SU-DHL-6 (cell line): Measurements from ENCODE around the gene DPP6.
"Not testable (repeated sequence)": the region's sequence is repeated elsewhere in the genome, so short reads cannot be mapped to it uniquely, and the experiment has no call there.

Source experiments
- H2AFZ ChIP-seq: fragments of 200-600 bp; sonication (generic); 2 replicates; pipeline ENCODE4 v1.6.1; 2014; ENCODE audit warnings: low read depth, mild to moderate bottlenecking, moderate library complexity, mixed read lengths, antibody characterized with exemption, low read length; ENCODE audit not compliant: severe bottlenecking
- H3F3A ChIP-seq: fragments of 200-600 bp; shearing (Covaris generic); 2 replicates; pipeline ENCODE4 v1.6.0; 2016; ENCODE audit warnings: antibody characterized with exemption, mild to moderate bottlenecking; ENCODE audit not compliant: insufficient read depth
- H3K27ac ChIP-seq: fragments of 200-600 bp; sonication (generic); 2 replicates; pipeline ENCODE4 v1.5.1; 2016; ENCODE audit warnings: low read depth, mild to moderate bottlenecking, low read length, moderate library complexity, mixed read lengths
- H3K27me3 ChIP-seq: fragments of 200-600 bp; sonication (generic), shearing (Covaris generic); 2 replicates; pipeline ENCODE4 v1.6.0; 2014; ENCODE audit warnings: mild to moderate bottlenecking, low read length
- H3K36me3 ChIP-seq: fragments of 200-600 bp; sonication (generic); 2 replicates; pipeline ENCODE4 v1.6.1; 2014; ENCODE audit warnings: mild to moderate bottlenecking, low read length, mixed read lengths
- H3K4me2 ChIP-seq: fragments of 300-600, 200-600 bp; shearing (Covaris generic), sonication (generic); 2 replicates; pipeline ENCODE4 v1.6.0; 2014; ENCODE audit warnings: low read length, low read depth, mild to moderate bottlenecking; ENCODE audit not compliant: poor library complexity, severe bottlenecking
- H3K4me3 ChIP-seq: fragments of 200-600 bp; sonication (generic); 2 replicates; pipeline ENCODE4 v1.5.1; 2014; ENCODE audit warnings: antibody characterized with exemption, low read length, mild to moderate bottlenecking, mixed read lengths; ENCODE audit not compliant: insufficient read depth, poor library complexity, severe bottlenecking
- H3K79me2 ChIP-seq: fragments of 200-600 bp; sonication (generic); 2 replicates; pipeline ENCODE4 v1.6.1; 2014; ENCODE audit warnings: mild to moderate bottlenecking, low read length, moderate library complexity; ENCODE audit not compliant: insufficient read depth
- H3K9ac ChIP-seq: fragments of 200-600 bp; sonication (generic); 2 replicates; pipeline ENCODE4 v1.7.0; 2014; ENCODE audit warnings: mild to moderate bottlenecking, low read length
- H3K9me2 ChIP-seq: fragments of 200-600 bp; sonication (generic); replicated peaks from 2 replicates; pipeline ENCODE4 v1.6.1; 2014; ENCODE audit warnings: low read length; ENCODE audit not compliant: insufficient read depth
- H3K9me3 ChIP-seq: fragments of 200-600 bp; sonication (generic); 2 replicates; pipeline ENCODE4 v1.6.1; 2014; ENCODE audit warnings: low read length, mixed read lengths; ENCODE audit not compliant: insufficient read depth
- H4K20me1 ChIP-seq: fragments of 200-600 bp; sonication (generic); 2 replicates; pipeline ENCODE4 v1.6.1; 2014; ENCODE audit warnings: low read depth, mild to moderate bottlenecking, antibody characterized with exemption, low read length, moderate library complexity, mixed read lengths

Gene DPP6

DNA sequence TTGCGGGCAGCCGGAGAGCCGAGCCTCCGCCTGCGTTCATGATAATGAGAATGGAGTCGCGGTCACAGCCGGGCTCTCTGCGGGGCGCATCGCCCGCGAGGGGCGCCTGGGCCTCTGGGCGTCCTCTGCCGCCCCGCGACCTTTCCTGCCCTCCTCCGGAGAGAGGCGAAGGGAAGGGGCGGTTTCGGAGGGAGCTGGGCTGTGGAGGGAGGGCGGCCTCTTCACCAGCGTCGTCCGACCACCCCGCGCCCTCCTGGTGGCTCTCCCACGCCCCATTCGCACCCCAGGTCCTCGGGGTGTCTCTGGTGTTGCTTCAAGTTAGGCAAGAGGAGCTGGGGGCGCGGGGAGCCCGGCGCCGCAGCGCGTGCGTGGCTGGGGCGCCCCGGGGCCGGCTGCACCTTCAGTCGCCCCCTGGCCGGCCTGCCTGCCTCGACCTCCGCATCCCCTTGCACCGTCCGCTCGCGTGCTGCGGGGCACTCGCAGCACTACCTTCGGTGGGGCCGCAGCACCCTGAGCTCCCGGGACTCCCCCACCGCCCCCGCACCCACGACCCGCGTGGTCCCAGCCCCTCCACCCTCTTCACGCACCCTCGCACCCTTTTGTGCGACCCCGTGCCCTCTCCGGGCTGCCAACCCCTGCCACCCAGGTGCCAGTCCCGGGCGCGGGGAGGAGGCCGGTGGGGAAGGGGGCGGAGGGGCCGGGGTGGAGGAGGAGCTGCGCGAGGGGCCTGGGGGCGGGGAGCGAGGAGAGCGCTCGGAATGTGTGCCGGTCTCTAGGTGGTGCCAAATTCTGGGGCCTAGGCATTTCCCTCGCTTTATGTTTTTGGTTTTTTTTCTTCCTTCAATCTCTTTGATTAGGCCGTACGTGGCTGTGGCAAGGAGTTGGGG is at the start of gene DPP6:
Gene DPP6, plus strand, starts transcription at position 756 of the 887 bp plus-strand sequence.
- H2AFZ ChIP-seq, H3K9me2 ChIP-seq, H3K79me2 ChIP-seq, H3K9me3 ChIP-seq, H3K4me2 ChIP-seq, H3K27ac ChIP-seq, H3K9ac ChIP-seq, H3K27me3 ChIP-seq, H3F3A ChIP-seq, H4K20me1 ChIP-seq, H3K4me3 ChIP-seq, H3K36me3 ChIP-seq: not testable (repeated sequence)

DNA sequence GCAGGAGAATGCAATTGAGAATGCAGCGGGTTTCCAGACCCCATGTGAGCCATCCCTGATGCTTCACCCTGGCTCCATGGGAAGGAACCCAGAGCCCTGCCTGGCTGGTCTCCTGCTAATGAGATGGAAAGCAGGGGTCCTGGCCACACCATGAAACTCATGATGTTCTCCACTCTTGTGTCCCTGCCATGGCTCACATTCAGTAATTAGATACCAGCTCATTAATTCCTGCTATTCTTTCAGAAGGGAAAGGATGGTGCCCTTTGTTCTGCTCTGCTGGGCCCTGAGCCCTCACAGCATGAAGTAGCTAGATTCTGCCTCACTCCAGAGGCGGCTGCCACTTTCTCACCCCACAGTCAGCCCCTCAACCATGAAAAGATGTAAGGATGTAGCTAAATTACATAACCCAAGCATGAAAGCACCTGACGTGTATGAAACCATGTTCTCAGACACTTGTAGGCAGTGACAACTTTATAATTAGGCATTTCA is 42.7 kb upstream of the DPP6 start:
- not testable (repeated sequence) for H4K20me1 ChIP-seq, H3K9me2 ChIP-seq, H3K4me3 ChIP-seq, H3K9me3 ChIP-seq, H2AFZ ChIP-seq, H3K4me2 ChIP-seq, H3K27me3 ChIP-seq, H3K36me3 ChIP-seq, H3K9ac ChIP-seq, H3K27ac ChIP-seq, H3K79me2 ChIP-seq, H3F3A ChIP-seq

DNA sequence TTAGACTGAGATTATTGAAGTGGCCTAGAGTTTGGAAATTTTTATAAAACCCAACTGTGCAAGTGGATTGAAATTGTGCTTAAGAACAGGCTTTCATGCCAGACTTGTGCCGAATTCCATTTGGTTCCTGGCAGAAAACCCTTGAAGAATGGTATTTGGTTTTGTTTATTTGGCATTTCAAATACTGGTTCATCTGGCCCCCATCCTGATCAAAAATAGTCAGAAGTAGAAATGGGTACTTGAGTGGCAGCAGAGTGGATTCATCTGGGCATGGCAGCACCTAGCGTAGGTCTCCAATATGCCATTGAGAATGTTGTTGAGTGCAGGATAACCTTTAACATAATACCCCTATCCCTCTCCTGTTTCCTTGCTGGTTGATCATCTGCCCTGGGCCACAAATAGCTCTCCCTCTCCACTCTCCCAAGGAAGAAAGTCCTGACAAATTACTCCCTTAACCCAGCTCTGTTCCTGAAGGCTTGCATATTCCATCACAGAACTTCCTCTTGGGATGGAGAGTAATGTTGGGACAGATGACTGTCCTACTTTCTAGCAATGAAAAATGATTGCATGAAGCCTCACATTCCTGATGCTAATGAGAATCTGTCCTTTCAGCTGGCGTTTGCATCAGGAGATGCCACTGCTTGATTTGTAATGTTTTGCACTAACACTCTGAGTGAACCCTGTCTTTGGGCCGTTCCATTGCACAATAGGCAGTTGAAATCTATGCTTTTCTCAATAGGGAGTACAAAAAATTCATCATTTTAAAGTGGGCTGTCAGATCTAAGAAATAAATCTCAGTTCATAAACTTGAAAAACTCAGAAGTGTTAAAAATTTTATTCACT is 41.3 kb upstream of the DPP6 start:
- not testable (repeated sequence) for H3K36me3 ChIP-seq, H3K9me2 ChIP-seq, H4K20me1 ChIP-seq, H2AFZ ChIP-seq, H3K79me2 ChIP-seq, H3K4me2 ChIP-seq, H3F3A ChIP-seq, H3K9ac ChIP-seq, H3K9me3 ChIP-seq, H3K4me3 ChIP-seq, H3K27ac ChIP-seq, H3K27me3 ChIP-seq

DNA sequence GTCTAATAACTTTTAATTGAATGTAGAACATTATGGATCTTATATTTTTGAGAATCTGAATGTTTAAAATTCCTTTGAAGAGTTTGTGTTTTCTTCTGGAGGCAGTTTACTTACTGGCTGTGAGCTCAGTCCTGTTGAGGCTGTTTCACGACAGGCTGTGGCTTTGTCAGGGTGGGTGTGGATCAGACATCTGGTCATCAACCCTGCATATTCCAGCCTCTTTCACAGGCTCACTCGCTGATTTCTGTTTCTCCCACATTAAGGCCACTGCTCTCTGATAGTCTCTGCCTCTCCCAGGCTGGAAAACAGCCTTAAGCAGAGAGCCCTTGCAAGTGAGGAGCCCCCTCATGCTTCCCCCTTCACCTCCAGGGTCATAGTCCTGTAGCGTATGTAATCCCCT is 39.4 kb upstream of the DPP6 start:
- H3K9me3 ChIP-seq, H4K20me1 ChIP-seq, H3K27ac ChIP-seq, H2AFZ ChIP-seq, H3K4me3 ChIP-seq, H3K9ac ChIP-seq, H3K27me3 ChIP-seq, H3K4me2 ChIP-seq, H3F3A ChIP-seq, H3K79me2 ChIP-seq, H3K36me3 ChIP-seq, H3K9me2 ChIP-seq: not testable (repeated sequence)

DNA sequence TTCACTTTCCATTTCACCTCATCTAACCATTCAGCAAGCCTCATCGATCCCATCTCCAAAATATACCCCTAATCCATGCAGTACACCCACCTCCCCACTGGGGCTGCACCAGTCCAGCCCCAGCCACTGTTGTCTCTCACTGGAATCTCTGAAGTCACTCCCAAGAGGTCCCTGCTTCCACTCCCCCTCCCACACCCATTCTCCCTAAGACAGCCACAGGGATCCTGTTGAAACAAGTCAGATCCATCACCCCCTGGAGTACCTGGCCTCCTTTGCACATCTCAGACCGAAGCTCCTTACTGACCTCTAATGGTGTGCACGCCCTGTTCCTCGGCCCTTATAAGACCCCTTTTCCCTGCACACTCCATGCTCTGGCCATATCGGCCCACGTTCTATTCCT is 36.6 kb upstream of the DPP6 start:
- not testable (repeated sequence) for H3K4me2 ChIP-seq, H3K4me3 ChIP-seq, H3F3A ChIP-seq, H3K9me2 ChIP-seq, H3K27me3 ChIP-seq, H3K9me3 ChIP-seq, H3K36me3 ChIP-seq, H4K20me1 ChIP-seq, H3K9ac ChIP-seq, H3K27ac ChIP-seq, H3K79me2 ChIP-seq, H2AFZ ChIP-seq

DNA sequence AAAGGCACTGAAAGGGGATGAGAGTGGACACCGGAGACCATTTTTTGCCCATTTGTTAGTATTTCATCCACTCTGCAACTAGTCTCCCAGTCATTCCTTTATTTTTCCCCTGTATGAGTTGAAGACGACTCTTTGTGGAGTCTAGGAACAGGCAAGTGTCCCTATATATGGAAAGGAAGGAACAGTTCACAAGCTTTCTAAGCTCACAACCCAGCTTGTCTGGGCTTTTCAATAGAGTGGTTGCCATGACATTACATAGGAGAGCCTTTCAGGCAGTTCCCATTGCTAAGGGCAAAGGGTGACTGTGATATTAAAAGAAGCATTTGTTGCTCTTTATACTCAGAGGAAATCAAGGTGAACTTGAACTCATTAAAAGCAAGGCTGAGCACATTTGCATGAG is 33.8 kb upstream of the DPP6 start:
- not testable (repeated sequence) for H3K27me3 ChIP-seq, H3K27ac ChIP-seq, H3K4me2 ChIP-seq, H3K9me2 ChIP-seq, H3K79me2 ChIP-seq, H3K9me3 ChIP-seq, H2AFZ ChIP-seq, H3F3A ChIP-seq, H3K9ac ChIP-seq, H3K36me3 ChIP-seq, H3K4me3 ChIP-seq, H4K20me1 ChIP-seq

DNA sequence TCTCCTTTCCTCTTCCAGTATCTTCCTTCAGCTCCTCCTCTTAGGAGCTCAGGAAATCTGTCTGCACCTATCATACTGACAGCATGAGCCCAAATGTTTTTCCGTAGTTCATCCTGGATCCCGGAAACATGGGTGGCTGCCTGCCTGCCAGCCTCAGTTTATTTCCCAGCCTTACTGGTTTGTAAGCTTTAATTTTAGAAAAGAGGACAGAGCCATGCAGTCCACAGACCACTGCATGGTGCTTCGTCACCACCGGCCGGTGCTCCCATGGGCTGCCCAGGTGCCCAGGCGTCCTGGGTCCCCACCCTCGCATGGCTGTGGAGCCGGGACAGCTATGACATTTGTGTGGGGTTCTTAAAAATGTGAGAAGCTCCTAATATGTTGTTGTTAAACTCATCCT is 24.4 kb upstream of the DPP6 start:
- not testable (repeated sequence) for H3F3A ChIP-seq, H3K27ac ChIP-seq, H2AFZ ChIP-seq, H3K4me2 ChIP-seq, H3K9ac ChIP-seq, H3K27me3 ChIP-seq, H4K20me1 ChIP-seq, H3K9me2 ChIP-seq, H3K4me3 ChIP-seq, H3K36me3 ChIP-seq, H3K79me2 ChIP-seq, H3K9me3 ChIP-seq
